ENCODE data around the gene GALNT17.

The GALNT17 gene

DNA sequence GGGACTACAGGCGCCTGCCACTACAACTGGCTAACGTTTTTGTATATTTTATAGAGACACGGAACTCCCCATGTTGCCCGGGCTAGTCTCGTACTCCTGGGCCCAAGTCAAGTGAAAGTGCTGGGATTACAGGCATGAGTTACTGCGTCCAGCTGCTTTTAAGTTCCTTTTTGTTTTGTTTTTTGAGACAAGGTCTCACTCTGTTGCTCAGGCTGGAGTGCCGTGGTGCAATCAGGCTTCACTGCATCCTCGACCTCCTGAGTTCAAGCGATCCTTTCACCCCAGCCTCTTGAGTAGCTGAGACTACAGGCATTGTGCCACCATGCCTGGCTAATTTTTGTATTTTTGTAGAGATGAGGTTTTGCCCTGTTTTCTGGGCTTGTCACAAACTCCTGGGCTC, 155.0 kb downstream of the GALNT17 start:
- no peak for DNase-seq

- DNase-seq, result no peak
Measured at GRCh38 chr7:71290452-71290851, 158.5 kb downstream of the GALNT17 start.

DNA sequence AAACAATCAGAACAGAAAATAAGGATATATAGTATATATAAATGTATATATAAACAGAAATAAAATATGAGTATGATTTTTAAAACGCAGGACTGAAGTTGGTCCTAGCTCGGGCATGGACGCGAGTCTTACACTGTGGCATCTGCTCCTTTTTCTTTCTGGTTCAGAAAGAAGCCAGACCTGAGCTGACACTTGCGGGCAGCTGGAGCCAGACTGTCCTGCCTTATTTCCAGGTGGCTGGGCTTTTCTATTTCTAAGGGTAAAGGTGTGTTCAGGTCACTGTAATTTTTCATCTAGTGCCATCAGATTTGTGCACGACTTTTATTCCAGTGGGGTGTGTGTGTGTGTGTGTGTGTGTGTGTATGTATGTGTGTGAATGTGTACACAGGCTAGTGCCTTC, 166.4 kb downstream of the GALNT17 start:
- DNase-seq, result no peak

DNA sequence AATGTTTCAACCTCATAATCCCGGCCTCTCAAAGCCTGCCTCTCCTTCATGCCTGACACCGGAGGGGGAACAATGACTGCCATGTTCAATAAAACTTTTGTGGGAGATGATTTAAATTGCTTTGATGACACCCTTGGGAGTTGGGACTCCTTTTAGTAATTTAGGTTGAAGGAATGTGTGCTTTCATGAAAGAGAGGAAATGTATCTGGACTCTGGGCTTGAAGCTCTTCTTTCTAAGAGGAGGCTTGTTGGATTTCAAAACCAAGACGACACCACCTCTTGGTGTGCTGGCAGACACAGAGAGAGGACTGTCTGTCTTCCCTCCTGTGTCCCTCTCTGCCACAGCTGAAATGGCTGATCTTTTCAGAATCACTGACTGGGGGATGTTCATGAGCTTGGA, 168.1 kb downstream of the GALNT17 start:
- no peak for DNase-seq

DNA sequence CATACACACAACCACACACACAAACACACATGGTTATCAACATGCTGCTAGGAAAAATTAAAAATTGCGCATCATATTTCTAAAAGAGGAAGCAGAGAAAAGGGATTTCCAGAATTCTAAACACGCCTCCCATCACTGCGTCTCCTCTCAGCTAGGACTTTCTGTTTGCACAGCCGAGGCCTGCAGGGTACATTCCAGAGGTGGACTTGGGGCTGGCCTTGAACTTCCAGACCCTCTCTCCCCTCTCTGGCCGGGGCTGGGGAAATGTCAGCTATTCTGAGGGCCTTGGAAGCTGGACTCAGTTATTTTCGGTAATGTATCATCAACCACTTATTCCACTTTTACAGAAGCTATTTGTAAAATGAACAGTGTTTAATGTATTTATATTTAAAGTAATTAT, 168.7 kb downstream of the GALNT17 start:
- DNase-seq, result no peak

DNA sequence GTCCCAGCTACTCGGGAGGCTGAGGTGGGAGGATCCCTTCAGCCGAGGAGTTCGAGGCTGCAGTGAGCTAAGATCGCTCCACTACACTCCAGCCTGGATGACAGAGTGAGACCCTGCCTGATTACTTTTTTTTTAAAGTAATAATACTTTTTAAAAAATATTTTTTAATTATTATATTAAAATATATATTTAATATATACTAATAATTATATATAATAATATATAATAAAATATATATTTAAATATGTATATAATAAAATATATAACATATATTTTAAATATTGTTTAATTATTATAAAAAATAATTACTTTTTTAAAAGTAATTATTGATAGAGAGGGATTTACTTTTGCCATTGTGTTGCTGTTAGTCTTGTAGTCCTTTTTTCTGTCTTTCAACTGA, 169.2 kb downstream of the GALNT17 start:
- no peak for DNase-seq

GRCh38 chr7:71303566-71303965, 171.6 kb downstream of the GALNT17 start:
- no peak for DNase-seq

DNA sequence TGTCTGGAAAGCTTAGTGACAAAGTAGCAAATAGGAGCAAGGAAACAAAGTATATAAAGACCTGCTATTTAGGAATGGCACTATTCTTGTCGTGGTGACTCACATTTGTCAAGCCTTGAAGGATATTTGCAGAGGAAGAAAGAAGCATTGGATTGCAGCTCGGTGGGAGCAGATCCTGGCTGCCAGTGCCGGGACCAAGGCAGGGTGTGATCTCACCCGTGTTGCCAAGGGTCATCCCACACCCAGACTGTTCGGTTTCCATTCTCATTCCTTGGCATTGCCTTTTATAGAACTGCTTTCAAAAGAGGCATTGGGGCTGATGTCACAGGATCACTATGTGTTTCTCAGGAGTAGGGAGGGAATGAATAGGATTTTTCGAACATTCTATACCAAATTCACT, 176.2 kb downstream of the GALNT17 start:
- DNase-seq, result no peak

GRCh38 chr7:71311576-71311975, 179.6 kb downstream of the GALNT17 start:
- no peak for DNase-seq

- DNase-seq, result no peak
Measured at GRCh38 chr7:71312755-71313490, 181.0 kb downstream of the GALNT17 start.

DNA sequence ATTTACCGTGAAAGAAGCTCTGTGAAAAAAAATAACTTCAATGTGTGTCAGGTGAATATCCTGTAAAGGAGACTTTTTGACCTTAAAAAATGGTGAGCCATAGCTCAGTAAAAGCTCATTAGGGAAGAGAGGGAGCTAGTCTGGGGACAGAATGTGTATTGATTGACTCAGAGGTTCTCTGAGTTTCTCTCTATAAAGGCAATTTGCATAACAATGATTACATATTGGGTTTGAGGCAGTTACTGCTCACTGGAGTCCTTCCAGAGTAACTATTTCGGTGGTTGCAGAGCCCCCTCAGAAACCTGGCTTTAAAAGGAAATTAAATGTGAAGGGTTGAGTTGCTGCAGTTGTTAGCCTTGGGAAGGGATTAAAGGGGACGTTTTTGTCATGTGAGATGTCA, 181.6 kb downstream of the GALNT17 start:
- no peak for DNase-seq

DNA sequence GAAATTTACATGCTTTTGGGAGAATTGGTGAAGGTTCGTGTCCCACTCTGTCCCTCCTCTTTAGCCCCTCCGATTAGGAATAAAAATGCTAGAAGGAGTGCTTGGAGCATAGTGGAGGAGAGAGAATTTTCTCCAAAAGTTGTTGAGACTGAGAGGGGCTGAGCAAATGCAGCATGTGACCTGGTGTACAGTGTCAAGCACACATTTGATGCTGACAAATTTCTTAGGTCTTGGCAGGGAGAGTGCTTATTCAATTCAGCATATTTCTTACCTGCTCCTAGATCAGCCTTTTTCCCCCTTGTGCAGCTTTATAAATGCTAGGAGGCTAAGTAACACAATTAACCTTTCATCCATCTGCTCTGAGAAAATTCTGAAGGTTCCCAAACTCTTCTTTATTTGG, 189.0 kb downstream of the GALNT17 start:
- DNase-seq, result no peak

- DNase-seq, result no peak
Measured at GRCh38 chr7:71322201-71322600, 190.3 kb downstream of the GALNT17 start.

- no peak for DNase-seq
Measured at GRCh38 chr7:71323726-71324125, 191.8 kb downstream of the GALNT17 start.

- no peak for DNase-seq
Measured at GRCh38 chr7:71325151-71325550, 193.2 kb downstream of the GALNT17 start.

- DNase-seq, result no peak
Measured at GRCh38 chr7:71326595-71326994, 194.7 kb downstream of the GALNT17 start.

- no peak for DNase-seq
Measured at GRCh38 chr7:71327946-71328345, 196.0 kb downstream of the GALNT17 start.

DNA sequence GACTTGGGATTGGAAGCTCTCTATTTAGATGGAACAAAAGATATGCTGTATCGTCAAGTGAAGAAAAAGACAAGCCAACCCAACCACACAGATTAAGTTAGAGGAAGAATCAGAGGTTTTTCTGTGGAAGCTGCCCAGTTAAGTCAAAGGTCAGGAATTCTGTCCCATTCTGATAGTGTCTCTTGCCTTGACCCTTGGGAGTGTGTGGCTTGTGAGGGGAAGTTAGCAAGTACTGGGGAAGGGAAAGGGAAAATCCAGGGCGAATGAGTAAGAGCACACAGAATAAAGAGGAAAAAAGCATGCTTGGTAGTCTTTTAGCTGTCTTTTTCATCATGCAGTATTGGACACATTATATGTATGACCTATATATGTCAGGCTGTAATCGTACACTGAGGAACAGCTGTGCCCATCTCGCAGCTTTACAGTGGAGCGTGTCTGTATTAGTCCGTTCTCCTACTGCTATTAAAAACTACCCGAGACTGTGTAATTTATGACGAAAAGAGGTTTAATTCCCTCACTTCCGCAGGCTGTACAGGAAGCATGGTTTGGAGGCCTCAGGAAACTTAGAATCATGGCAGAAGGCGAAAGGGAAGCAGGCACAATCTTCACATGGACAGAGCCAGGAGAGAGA, 197.2 kb downstream of the GALNT17 start:
- DNase-seq, result no peak

- no peak for DNase-seq
Measured at GRCh38 chr7:71332207-71332606, 200.3 kb downstream of the GALNT17 start.

- DNase-seq, result no peak
Measured at GRCh38 chr7:71334541-71334940, 202.6 kb downstream of the GALNT17 start.

- no peak for DNase-seq
Measured at GRCh38 chr7:71338866-71339265, 206.9 kb downstream of the GALNT17 start.

GRCh38 chr7:71339924-71340323, 208.0 kb downstream of the GALNT17 start:
- DNase-seq, result no peak

GRCh38 chr7:71342202-71342601, 210.3 kb downstream of the GALNT17 start:
- DNase-seq, result no peak

GRCh38 chr7:71343039-71343438, 211.1 kb downstream of the GALNT17 start:
- no peak for DNase-seq

GRCh38 chr7:71343892-71344291, 211.9 kb downstream of the GALNT17 start:
- no peak for DNase-seq

Data from activated effector memory CD4-positive, alpha-beta T cell treated with Interleukin-2 at 50 U/mL for 16 hours (primary cell).